ENCODE data around the gene MBNL1.

The MBNL1 gene

GRCh38 chr3:152325136-152325535 is 56.4 kb downstream of the MBNL1 start:
- no peak for TF ChIP-seq CTCF (IDR thresholded peaks at IDR 0.05)
- no peak for TF ChIP-seq ZFX (IDR thresholded peaks at IDR 0.05; ENCODE audit: borderline replicate concordance)
- H3K27ac ChIP-seq = no peak overlapping the region

GRCh38 chr3:152327203-152327602 is 58.5 kb downstream of the MBNL1 start:
- TF ChIP-seq CTCF (IDR thresholded peaks at IDR 0.05) = no peak
- no peak for TF ChIP-seq ZFX (IDR thresholded peaks at IDR 0.05; ENCODE audit: borderline replicate concordance)
- H3K27ac ChIP-seq = no peak overlapping the region

- no peak for TF ChIP-seq ZFX (IDR thresholded peaks at IDR 0.05; ENCODE audit: borderline replicate concordance)
- TF ChIP-seq CTCF (IDR thresholded peaks at IDR 0.05) = no peak
- H3K27ac ChIP-seq = no peak overlapping the region
Measured at GRCh38 chr3:152328841-152329240, 60.1 kb downstream of the MBNL1 start.

- TF ChIP-seq ZFX (IDR thresholded peaks at IDR 0.05; ENCODE audit: borderline replicate concordance) = no peak
- peak overlapping the region; percentile 25; the same call in 1 of the 2 replicates for H3K27ac ChIP-seq
Measured at GRCh38 chr3:152330559-152330958, 61.8 kb downstream of the MBNL1 start.

GRCh38 chr3:152331018-152331541 is 62.4 kb downstream of the MBNL1 start:
- no peak for TF ChIP-seq CTCF (IDR thresholded peaks at IDR 0.05)
- TF ChIP-seq ZFX (IDR thresholded peaks at IDR 0.05; ENCODE audit: borderline replicate concordance) = no peak
- peak overlapping the region; percentile 25 for H3K27ac ChIP-seq

GRCh38 chr3:152331998-152332397 is 63.3 kb downstream of the MBNL1 start:
- no peak overlapping the region for H3K27ac ChIP-seq

GRCh38 chr3:152333928-152334327 is 65.2 kb downstream of the MBNL1 start:
- H3K27ac ChIP-seq = no peak overlapping the region
- TF ChIP-seq ZFX (IDR thresholded peaks at IDR 0.05; ENCODE audit: borderline replicate concordance) (no peak), CTCF (IDR thresholded peaks at IDR 0.05) (no peak)

More at GRCh38 chr3:152331998-152332397, 63.3 kb downstream of the MBNL1 start:
- TF ChIP-seq CTCF (IDR thresholded peaks at IDR 0.05) (no peak), ZFX (IDR thresholded peaks at IDR 0.05; ENCODE audit: borderline replicate concordance) (no peak)

GRCh38 chr3:152334761-152335160 is 66.0 kb downstream of the MBNL1 start:
- TF ChIP-seq CTCF (IDR thresholded peaks at IDR 0.05) (no peak), ZFX (IDR thresholded peaks at IDR 0.05; ENCODE audit: borderline replicate concordance) (no peak)
- no peak overlapping the region for H3K27ac ChIP-seq
